K562 (cell line): ENCODE measurements around the gene TCF3. TPM values are rescaled to one million over a fixed set of nuclear protein-coding genes. Genes with fewer than 3 reads are reported as not detected.
A peak's percentile ranks its signal among the peaks of the same experiment; 100 is the strongest.

ENCODE experiments used
- ATAC-seq: fragments of 200-7000 bp; cut with Tn5 transposase; 3 replicates; pipeline ENCODE4 v1.9.1; 2020; ENCODE audit warnings: moderate library complexity
- BruUV-seq: library from RNA; stranded (reverse); fragments of 400-500 nt; replicated peaks from 2 replicates; lab custom pipeline; 2021; lab: Mats Ljungman, UMichigan
- CTCF ChIA-PET: fragments of 300-600 bp; formaldehyde crosslinking; extraction: SDS; loops from one replicate; lab custom pipeline; 2021; ENCODE audit warnings: low intra/inter-chr PET ratio; lab: Yijun Ruan, JAX
- POLR2A ChIA-PET: fragments of 300-600, 350-650 bp; sonication (Branson Sonifier 250); formaldehyde crosslinking; extraction: SDS; loops from one replicate; lab custom pipeline; 2021; ENCODE audit warnings: antibody characterized with exemption, inconsistent platforms; lab: Yijun Ruan, JAX
- DNase-seq, 4 experiments: peaks; one replicate each; pipeline versions ENCODE4 v3.0.0 to v3.0.0-alpha.2; 2011 to 2018; ENCODE audit warnings: low spot score in 3 of 4, mixed read lengths in 3 of 4; ENCODE audit errors: extremely low read depth in 1 of 4
- FAIRE-seq: peaks from 2 replicates; lab custom pipeline; 2011; peaks lifted over from hg19 to GRCh38; lab: Jason Lieb, UNC
- H2AFZ ChIP-seq: 2 replicates; pipeline ENCODE4 v1.6.0; 2011; ENCODE audit warnings: low read depth, low read length, control low read depth, inconsistent platforms
- H3K27ac ChIP-seq: fragments of 200-600 bp; 3 replicates; pipeline ENCODE4 v1.8.0; 2011; ENCODE audit warnings: low read depth, mild to moderate bottlenecking, control low read depth, inconsistent platforms, low read length, moderate library complexity, mixed read lengths; ENCODE audit errors: extremely low read depth
- H3K27me3 ChIP-seq, 2 experiments: fragments of 300-600 bp in 1 of 2; 2 replicates in 1 of 2; 3 replicates in 1 of 2; pipeline versions ENCODE4 v1.6.0 to v1.8.0; 2011; ENCODE audit warnings: inconsistent platforms in 2 of 2, low read length in 2 of 2, mild to moderate bottlenecking in 1 of 2, mixed read lengths in 1 of 2, moderate library complexity in 1 of 2; ENCODE audit not compliant: control insufficient read depth in 2 of 2, insufficient read depth in 2 of 2
- H3K36me3 ChIP-seq: fragments of 300-600 bp; 3 replicates; pipeline ENCODE4 v1.8.0; 2011; ENCODE audit warnings: mild to moderate bottlenecking, low read length, inconsistent platforms; ENCODE audit not compliant: control insufficient read depth, insufficient read depth
- H3K4me1 ChIP-seq, 2 experiments: fragments of 200-600 bp in 1 of 2; replicated peaks in 1 of 2; 2 replicates in 1 of 2; 3 replicates in 1 of 2; pipeline versions ENCODE4 v1.5.1 to v1.8.0; 2011; ENCODE audit warnings: inconsistent platforms in 2 of 2, low read length in 2 of 2, mild to moderate bottlenecking in 1 of 2, mixed read lengths in 1 of 2, moderate library complexity in 1 of 2; ENCODE audit not compliant: control insufficient read depth in 2 of 2, insufficient read depth in 2 of 2
- H3K4me2 ChIP-seq: 2 replicates; pipeline ENCODE4 v1.6.1; 2011; ENCODE audit warnings: low read length, control low read depth, inconsistent platforms, mixed read lengths; ENCODE audit not compliant: insufficient read depth
- H3K4me3 ChIP-seq: fragments of 200-600 bp; sonication (generic), shearing (Covaris generic); 2 replicates; pipeline ENCODE4 v1.5.1; 2016; ENCODE audit warnings: control low read depth, inconsistent platforms
- H3K79me2 ChIP-seq: fragments of 200-600 bp; 3 replicates; pipeline ENCODE4 v1.8.0; 2011; ENCODE audit warnings: low read length, inconsistent platforms; ENCODE audit not compliant: control insufficient read depth, insufficient read depth
- H3K9ac ChIP-seq, 2 experiments: 2 replicates each; pipeline versions ENCODE4 v1.6.0 to v1.6.1; 2011; ENCODE audit warnings: low read depth in 2 of 2, low read length in 2 of 2, control low read depth in 1 of 2, inconsistent platforms in 1 of 2, mild to moderate bottlenecking in 1 of 2, mixed read lengths in 1 of 2; ENCODE audit not compliant: insufficient read depth in 1 of 2
- H3K9me1 ChIP-seq: one replicate; pipeline ENCODE4 v1.6.0; 2011; ENCODE audit warnings: inconsistent platforms, mild to moderate bottlenecking, low read length, moderate library complexity; ENCODE audit not compliant: control insufficient read depth, insufficient read depth
- H3K9me3 ChIP-seq: replicated peaks from 2 replicates; pipeline ENCODE4 v1.5.1; 2011; ENCODE audit warnings: low read depth, low read length, inconsistent platforms; ENCODE audit not compliant: control insufficient read depth, insufficient read depth
- H4K20me1 ChIP-seq: replicated peaks from 2 replicates; pipeline ENCODE4 v1.6.1; 2011; ENCODE audit warnings: low read length, inconsistent platforms, mixed read lengths; ENCODE audit not compliant: control insufficient read depth, insufficient read depth
- HSF4 ChIP-seq: fragments of 250-450 bp; sonication (Bioruptor Pico); IDR thresholded peaks from 2 replicates; pipeline ENCODE4 v2.1.2; 2022; ENCODE audit warnings: mild to moderate bottlenecking, moderate library complexity, borderline replicate concordance
- POLR2AphosphoS5 ChIP-seq: IDR thresholded peaks from 2 replicates; pipeline ENCODE4 v1.6.1; 2011; ENCODE audit warnings: mild to moderate bottlenecking, low read depth, low read length, moderate library complexity; ENCODE audit not compliant: control insufficient read depth, insufficient read depth
- POLR2G ChIP-seq: fragments of 200-400 bp; formaldehyde crosslinking; IDR thresholded peaks from 2 replicates; pipeline ENCODE4 v1.6.1; 2017; ENCODE audit warnings: low read depth, mild to moderate bottlenecking, antibody characterized with exemption, low read length, moderate library complexity
- RBFOX2 ChIP-seq: fragments of 200-400 bp; formaldehyde crosslinking; IDR thresholded peaks from 2 replicates; pipeline ENCODE4 v1.6.1; 2017; ENCODE audit warnings: low read depth, mild to moderate bottlenecking, low read length, moderate library complexity
- SP1 ChIP-seq: sonication (generic); formaldehyde crosslinking; IDR thresholded peaks from 2 replicates; pipeline ENCODE4 v1.8.1; 2022; ENCODE audit warnings: mild to moderate bottlenecking, missing genetic modification reagents
- ZNF217 ChIP-seq: sonication (generic); formaldehyde crosslinking; IDR thresholded peaks from 2 replicates; pipeline ENCODE4 v1.8.0; 2022; ENCODE audit warnings: mild to moderate bottlenecking, missing genetic modification reagents
- ZNF589 ChIP-seq: fragments of 200-800 bp; sonication (Bioruptor generic); IDR thresholded peaks from 2 replicates; pipeline ENCODE4 v1.6.1; 2016; ENCODE audit warnings: low read depth, missing genetic modification characterization, missing compliant biosample characterization
- WGBS: fragments of 100-300 bp; shearing (Covaris generic); methylation state at CpG from one replicate; pipeline ENCODE4 v1.1.6; 2016; ENCODE audit warnings: low coverage, mixed read lengths; ENCODE audit not compliant: insufficient coverage; ENCODE audit errors: missing lambda C conversion rate; 5-methylcytosine and 5-hydroxymethylcytosine counted together
- in situ Hi-C: fragments of 300-500 bp; cut with MboI; formaldehyde crosslinking; loops from 4 replicates; pipeline ENCODE4 v1.15.0; 2018; ENCODE audit warnings: inconsistent platforms, mixed read lengths
- intact Hi-C: fragments of 100-400 bp; cut with micrococcal nuclease; formaldehyde crosslinking; loops from 2 replicates; pipeline ENCODE4 v1.14.2; 2022
- polyA plus RNA-seq, 8 experiments: library from polyadenylated mRNA; depleted of rRNA in 4 of 8; stranded (reverse) in 5 of 8; unstranded in 3 of 8; fragments of >200 nt; fragmentation: Nextera tagmentation in 2 of 8; fragmentation: Illumina TruSeq in 1 of 8; extraction: Ambion mirVana in 2 of 8; extraction: Trizol in 1 of 8; gene quantifications; 2 replicates each; pipeline versions ENCODE4 v1.2.1 to v1.2.3, GENCODE V29; 2011 to 2014; ENCODE audit warnings: inconsistent platforms in 1 of 8, missing spikeins in 1 of 8
- total RNA-seq, 7 experiments: library from RNA; depleted of rRNA in 6 of 7; stranded (reverse); fragments of >200 nt in 6 of 7; fragmentation: Illumina TruSeq in 2 of 7; extraction: Trizol in 2 of 7; gene quantifications; 2 replicates each; pipeline versions ENCODE4 v1.2.1 to v1.2.3, GENCODE V29; 2011 to 2021; ENCODE audit warnings: low replicate concordance in 1 of 7
- TF ChIP-seq, protein P1 (sequence below): fragments of 250-450 bp; sonication (Bioruptor Pico); IDR thresholded peaks from 2 replicates; pipeline ENCODE4 v1.5.1; 2021; ENCODE audit warnings: mild to moderate bottlenecking
- TF ChIP-seq, protein P2 (sequence below): fragments of 250-450 bp; sonication (Bioruptor Pico); IDR thresholded peaks from 2 replicates; pipeline ENCODE4 v1.5.0; 2020; ENCODE audit warnings: mild to moderate bottlenecking

TCF3 gene
- total and polyA plus RNA-seq, 9 of the 15 experiments (the other 6 are each of a cell fraction or from before 2014, with no cell fraction given), result 5.6 to 259 (median 84.0) TPM

DNA sequence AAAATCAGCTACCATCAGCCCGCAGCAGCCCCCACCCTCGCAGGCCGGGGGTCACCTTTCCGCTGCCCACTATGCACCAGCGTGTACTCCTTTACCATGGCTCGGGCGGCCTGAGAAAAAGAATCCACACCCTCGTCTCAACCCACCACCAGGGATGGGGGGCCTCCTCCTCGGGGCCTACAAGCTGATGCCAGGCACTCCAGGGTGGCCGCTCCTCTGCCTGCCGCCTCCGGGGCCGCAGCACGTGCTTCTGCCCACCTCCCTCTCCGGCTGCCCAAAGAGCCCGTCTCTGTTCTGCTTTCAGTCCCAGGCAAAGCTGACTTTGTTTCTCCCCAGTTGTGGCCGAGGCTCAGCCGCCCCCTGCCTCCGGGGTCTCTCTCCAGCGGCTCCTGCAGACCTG, 73.2 kb downstream of the TCF3 start:
- Histone ChIP-seq H2AFZ (no peak overlapping the region), H3K27ac (no peak overlapping the region), H3K9me1 (no peaks in the 10 kb centered on the region), H3K79me2 (no peaks in the 10 kb centered on the region), H3K36me3 (peaks cover 76% of the 10 kb centered on the region; the same call in 2 of the 3 replicates), H3K9ac (no peak overlapping the region), H3K4me2 (no peak overlapping the region), H3K27me3 (no peaks in the 10 kb centered on the region), H3K9me3 (no peaks in the 10 kb centered on the region)
- FAIRE-seq (no peak), DNase-seq (peak in 1 of 4 experiments; percentile 6)
- intact Hi-C loops, result no loop called here
- CTCF ChIA-PET, result no interaction called here
- in situ Hi-C loops, result no loop called here
- TF ChIP-seq POLR2AphosphoS5 (no peak), ZNF217 (no peak), SP1 (CRISPR knock-in tag) (no peak), POLR2G (peak; percentile 57), ZNF589 (CRISPR knock-in tag) (no peak), HSF4 (CRISPR knock-in tag) (no peak), RBFOX2 (0 out of 2 replicates have a peak, but pooled peaks have one; percentile 16)
- TF ChIP-seq, protein P1, sequence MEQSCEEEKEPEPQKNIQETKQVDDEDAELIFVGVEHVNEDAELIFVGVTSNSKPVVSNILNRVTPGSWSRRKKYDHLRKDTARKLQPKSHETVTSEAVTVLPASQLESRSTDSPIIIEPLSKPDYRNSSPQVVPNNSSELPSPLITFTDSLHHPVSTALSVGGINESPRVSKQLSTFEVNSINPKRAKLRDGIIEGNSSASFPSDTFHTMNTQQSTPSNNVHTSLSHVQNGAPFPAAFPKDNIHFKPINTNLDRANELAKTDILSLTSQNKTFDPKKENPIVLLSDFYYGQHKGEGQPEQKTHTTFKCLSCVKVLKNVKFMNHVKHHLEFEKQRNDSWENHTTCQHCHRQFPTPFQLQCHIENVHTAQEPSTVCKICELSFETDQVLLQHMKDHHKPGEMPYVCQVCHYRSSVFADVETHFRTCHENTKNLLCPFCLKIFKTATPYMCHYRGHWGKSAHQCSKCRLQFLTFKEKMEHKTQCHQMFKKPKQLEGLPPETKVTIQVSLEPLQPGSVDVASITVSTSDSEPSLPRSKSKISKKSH (CRISPR knock-in tag), result no peak
- TF ChIP-seq, protein P2, sequence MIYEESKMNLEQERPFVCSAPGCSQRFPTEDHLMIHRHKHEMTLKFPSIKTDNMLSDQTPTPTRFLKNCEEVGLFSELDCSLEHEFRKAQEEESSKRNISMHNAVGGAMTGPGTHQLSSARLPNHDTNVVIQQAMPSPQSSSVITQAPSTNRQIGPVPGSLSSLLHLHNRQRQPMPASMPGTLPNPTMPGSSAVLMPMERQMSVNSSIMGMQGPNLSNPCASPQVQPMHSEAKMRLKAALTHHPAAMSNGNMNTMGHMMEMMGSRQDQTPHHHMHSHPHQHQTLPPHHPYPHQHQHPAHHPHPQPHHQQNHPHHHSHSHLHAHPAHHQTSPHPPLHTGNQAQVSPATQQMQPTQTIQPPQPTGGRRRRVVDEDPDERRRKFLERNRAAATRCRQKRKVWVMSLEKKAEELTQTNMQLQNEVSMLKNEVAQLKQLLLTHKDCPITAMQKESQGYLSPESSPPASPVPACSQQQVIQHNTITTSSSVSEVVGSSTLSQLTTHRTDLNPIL, result no peak
- TF ChIP-seq, all 486 proteins: peak for 2
- H3K4me1 ChIP-seq, result peaks cover 2 to 45% of the 10 kb centered on the region in 2 experiments; a peak in 2 of 5 replicates
- POLR2A ChIA-PET, result interaction anchor here (1.0 kb wide), 1 partner anchor 8 kb away, joined by 3 read pairs; no protein-coding TSS in a partner anchor
- no peak for ATAC-seq
- H3K4me3 ChIP-seq, result no peak overlapping the region
- no TSS peak for BruUV-seq
- H4K20me1 ChIP-seq, result no peaks in the 10 kb centered on the region; the same call in 1 of the 2 replicates
- 92% methylated on average over 12 of the region's 20 CpGs for WGBS
